GM12875 (cell line): Measurements from ENCODE around the gene TECTA.

Source experiments
- H3K4me3 ChIP-seq: one replicate; pipeline ENCODE4 v1.5.1; 2011; ENCODE audit warnings: low read depth, low read length, control low read depth
- TF ChIP-seq, protein P1 (sequence below): IDR thresholded peaks from 2 replicates; pipeline ENCODE4 v1.5.1; 2011; ENCODE audit warnings: low read depth, mild to moderate bottlenecking, control low read depth, inconsistent platforms, low read length, moderate library complexity, borderline replicate concordance; ENCODE audit not compliant: insufficient read depth

TECTA gene, protein sequence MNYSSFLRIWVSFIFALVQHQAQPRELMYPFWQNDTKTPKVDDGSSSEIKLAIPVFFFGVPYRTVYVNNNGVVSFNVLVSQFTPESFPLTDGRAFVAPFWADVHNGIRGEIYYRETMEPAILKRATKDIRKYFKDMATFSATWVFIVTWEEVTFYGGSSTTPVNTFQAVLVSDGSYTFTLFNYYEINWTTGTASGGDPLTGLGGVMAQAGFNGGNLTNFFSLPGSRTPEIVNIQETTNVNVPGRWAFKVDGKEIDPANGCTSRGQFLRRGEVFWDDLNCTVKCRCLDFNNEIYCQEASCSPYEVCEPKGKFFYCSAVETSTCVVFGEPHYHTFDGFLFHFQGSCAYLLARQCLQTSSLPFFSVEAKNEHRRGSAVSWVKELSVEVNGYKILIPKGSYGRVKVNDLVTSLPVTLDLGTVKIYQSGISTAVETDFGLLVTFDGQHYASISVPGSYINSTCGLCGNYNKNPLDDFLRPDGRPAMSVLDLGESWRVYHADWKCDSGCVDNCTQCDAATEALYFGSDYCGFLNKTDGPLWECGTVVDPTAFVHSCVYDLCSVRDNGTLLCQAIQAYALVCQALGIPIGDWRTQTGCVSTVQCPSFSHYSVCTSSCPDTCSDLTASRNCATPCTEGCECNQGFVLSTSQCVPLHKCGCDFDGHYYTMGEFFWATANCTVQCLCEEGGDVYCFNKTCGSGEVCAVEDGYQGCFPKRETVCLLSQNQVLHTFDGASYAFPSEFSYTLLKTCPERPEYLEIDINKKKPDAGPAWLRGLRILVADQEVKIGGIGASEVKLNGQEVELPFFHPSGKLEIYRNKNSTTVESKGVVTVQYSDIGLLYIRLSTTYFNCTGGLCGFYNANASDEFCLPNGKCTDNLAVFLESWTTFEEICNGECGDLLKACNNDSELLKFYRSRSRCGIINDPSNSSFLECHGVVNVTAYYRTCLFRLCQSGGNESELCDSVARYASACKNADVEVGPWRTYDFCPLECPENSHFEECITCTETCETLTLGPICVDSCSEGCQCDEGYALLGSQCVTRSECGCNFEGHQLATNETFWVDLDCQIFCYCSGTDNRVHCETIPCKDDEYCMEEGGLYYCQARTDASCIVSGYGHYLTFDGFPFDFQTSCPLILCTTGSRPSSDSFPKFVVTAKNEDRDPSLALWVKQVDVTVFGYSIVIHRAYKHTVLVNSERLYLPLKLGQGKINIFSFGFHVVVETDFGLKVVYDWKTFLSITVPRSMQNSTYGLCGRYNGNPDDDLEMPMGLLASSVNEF (N-terminal part only)

DNA sequence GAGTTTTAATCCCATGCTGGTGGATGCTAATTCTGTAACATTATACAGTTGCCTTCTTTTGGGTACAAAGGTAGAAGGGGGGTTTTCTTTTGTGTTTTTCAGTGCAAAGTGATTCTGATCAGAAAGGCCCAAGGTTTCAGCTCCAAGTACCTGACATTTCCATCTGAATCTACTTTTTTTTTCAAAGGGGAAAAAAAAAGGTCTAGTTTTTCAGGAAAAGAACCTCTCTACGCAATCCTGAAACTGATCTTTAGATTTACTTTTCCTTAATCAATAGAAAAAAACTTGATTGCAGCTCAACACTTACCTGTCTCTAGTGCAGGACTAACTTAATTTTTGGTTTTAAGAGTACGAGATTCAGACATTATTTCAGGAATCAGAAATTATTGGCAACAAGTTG, at the start of gene TECTA:
Gene TECTA (plus strand): TSS at position 301 of the 400 bp plus-strand sequence. CDS start 1,423 bp downstream, outside the sequence.
- TF ChIP-seq, protein P1, sequence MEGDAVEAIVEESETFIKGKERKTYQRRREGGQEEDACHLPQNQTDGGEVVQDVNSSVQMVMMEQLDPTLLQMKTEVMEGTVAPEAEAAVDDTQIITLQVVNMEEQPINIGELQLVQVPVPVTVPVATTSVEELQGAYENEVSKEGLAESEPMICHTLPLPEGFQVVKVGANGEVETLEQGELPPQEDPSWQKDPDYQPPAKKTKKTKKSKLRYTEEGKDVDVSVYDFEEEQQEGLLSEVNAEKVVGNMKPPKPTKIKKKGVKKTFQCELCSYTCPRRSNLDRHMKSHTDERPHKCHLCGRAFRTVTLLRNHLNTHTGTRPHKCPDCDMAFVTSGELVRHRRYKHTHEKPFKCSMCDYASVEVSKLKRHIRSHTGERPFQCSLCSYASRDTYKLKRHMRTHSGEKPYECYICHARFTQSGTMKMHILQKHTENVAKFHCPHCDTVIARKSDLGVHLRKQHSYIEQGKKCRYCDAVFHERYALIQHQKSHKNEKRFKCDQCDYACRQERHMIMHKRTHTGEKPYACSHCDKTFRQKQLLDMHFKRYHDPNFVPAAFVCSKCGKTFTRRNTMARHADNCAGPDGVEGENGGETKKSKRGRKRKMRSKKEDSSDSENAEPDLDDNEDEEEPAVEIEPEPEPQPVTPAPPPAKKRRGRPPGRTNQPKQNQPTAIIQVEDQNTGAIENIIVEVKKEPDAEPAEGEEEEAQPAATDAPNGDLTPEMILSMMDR = no peak
- H3K4me3 ChIP-seq = no peak within 1 kb of the TSS

DNA sequence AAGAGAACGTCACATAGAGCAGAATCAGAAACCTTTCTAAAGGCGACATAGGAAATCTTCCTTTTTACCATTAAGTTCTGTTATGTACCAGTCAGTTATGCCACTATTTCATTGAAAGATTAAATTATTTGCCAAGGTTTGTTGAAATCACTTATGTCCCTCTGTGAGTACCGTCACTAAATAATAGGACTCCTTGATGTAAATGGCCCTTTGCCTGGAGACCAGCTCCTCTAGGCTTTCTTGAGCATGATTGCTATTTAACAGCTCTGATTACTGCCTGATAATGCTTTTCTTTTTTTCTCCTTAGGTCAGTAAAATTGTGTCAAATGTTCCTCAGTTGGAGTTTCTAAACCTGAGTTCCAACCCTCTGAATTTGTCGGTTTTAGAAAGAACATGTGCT, 47.8 kb upstream of the TECTA start:
- TF ChIP-seq, protein P1 = no peak
- H3K4me3 ChIP-seq = no peak overlapping the region

DNA sequence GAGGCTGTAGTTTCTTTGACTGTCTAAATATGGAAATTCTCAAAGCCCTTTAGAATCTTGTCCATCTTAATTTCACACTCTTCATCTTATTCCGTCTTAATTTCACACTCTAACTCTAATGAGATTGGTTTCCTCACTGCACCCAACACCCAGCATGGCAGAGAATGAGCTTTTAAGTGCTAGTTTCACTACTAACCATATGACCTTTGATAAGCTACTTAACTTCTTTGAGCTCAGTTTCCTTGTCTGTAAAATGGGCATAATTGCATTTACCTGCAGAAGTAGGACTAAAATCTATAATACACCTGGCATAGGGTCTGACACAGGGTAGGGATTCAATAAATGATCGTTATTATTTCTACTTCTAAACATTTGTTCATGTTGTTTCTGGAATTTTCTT, 46.8 kb upstream of the TECTA start:
- TF ChIP-seq, protein P1 = no peak
- no peak overlapping the region for H3K4me3 ChIP-seq

DNA sequence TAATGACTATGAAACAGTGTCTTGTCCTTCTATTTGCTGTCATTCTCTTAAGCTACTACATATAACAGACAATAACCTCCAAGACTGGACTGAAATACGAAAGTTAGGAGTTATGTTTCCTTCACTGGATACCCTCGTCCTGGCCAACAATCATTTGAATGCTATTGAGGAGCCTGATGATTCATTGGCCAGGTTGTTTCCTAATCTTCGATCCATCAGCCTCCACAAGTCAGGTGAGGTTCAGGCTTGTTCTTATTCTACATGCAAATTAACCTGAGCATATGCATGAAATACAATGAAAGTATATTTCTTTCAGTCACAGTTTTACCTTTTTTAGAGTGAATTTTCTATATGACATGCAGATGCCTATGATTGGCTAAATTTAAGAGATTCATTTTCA, 46.0 kb upstream of the TECTA start:
- TF ChIP-seq, protein P1 = no peak
- no peak overlapping the region for H3K4me3 ChIP-seq

DNA sequence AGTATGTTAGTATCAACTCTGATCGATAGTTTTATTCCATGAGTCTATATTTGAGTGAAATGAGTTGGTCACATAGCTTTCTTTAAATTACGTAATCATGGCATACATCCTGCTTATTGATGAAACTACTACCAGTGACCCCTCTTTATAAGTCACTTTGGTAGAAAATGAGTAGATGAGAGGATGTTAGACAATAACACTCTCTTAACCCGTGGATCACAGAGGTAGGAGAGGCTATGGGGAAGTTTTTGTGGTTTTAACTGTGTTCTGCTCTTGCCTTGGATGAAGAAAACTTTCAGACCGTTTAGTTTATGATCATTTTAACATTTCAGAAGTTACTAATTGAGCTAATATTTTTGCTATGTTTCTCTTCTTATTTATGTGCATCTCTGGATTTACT, 43.1 kb upstream of the TECTA start:
- no peak overlapping the region for H3K4me3 ChIP-seq
- TF ChIP-seq, protein P1 = no peak

DNA sequence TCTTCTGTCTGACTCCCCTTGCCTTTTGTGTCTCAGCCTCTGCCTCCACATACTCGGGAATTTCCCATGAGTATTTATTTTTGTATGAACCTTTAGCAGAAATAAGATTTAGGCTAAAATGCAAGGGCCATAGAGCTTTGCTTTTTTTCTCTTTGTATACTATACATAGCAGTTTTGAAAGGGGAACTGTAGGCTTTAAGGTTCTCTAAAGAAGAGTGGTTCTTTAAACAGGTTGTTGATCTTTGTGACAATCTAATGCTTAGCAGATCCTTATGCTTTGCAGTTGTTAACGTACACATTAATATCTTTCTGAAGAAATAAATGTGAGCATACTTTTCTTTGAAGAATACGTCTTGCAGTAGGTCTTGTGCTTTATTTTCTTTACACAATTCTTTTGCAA, 42.1 kb upstream of the TECTA start:
- TF ChIP-seq, protein P1 = no peak
- no peak overlapping the region for H3K4me3 ChIP-seq
